ENCODE results near the gene TEX264. TPM values are rescaled to one million over a fixed set of nuclear protein-coding genes. Genes with fewer than 3 reads are reported as not detected.
A peak's percentile ranks its signal among the peaks of the same experiment; 100 is the strongest.

Gene TEX264
- total RNA-seq, 1 donor from 2014 or later: 23.8 TPM

DNA sequence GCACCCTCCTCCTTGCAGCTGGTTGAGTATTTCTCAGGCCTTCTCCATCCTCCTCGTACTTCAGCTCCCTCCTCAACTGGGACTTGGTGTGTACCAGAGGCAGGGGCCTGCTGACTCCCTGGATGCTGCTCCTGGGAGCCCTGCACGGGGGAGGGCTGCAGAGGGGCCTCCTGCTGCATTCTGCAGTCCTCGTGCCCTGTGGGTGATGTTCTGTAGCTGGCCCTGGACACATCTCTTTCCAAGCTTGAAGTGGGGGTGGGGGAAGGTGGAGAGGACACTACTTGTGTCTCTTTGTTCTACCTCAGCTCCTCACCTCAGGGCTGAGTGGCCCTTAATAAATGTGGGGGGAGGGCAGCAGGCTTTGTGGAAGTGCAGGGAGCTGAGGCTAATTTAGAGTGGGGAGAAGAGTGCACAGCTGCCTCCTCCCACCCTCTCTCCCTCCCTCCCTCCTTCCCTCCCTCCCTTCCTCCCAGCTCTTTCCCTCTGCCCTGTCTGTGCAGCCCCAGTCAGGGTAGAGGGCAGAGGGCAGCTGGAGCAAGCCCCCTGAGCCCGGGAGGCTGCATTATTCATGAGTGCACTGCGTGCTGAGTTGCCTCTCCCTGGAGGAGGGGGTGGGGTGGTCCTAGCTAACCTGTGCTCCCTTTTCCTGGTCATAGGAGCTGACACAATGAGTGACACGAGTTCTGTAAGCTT, 32.2 kb downstream of the TEX264 start:
- peaks cover 7% of the 10 kb centered on the region for H3K27me3 Mint-ChIP-seq (ENCODE audit: unreplicated experiment)
- peaks cover 12% of the 10 kb centered on the region for H3K4me1 Mint-ChIP-seq (ENCODE audit: unreplicated experiment)
- H3K36me3 Mint-ChIP-seq (ENCODE audit: low read depth, unreplicated experiment): peaks cover 21% of the 10 kb centered on the region
- H3K27ac Mint-ChIP-seq (ENCODE audit: unreplicated experiment): no peak overlapping the region
- no peak for DNase-seq (ENCODE audit: low spot score)
- no peaks in the 10 kb centered on the region for H3K9me3 Mint-ChIP-seq (ENCODE audit: unreplicated experiment)
- TF ChIP-seq, protein P1, sequence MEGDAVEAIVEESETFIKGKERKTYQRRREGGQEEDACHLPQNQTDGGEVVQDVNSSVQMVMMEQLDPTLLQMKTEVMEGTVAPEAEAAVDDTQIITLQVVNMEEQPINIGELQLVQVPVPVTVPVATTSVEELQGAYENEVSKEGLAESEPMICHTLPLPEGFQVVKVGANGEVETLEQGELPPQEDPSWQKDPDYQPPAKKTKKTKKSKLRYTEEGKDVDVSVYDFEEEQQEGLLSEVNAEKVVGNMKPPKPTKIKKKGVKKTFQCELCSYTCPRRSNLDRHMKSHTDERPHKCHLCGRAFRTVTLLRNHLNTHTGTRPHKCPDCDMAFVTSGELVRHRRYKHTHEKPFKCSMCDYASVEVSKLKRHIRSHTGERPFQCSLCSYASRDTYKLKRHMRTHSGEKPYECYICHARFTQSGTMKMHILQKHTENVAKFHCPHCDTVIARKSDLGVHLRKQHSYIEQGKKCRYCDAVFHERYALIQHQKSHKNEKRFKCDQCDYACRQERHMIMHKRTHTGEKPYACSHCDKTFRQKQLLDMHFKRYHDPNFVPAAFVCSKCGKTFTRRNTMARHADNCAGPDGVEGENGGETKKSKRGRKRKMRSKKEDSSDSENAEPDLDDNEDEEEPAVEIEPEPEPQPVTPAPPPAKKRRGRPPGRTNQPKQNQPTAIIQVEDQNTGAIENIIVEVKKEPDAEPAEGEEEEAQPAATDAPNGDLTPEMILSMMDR (IDR thresholded peaks at IDR 0.05; ENCODE audit: unreplicated experiment): no peak
- H3K4me3 Mint-ChIP-seq (ENCODE audit: unreplicated experiment): no peak overlapping the region

DNA sequence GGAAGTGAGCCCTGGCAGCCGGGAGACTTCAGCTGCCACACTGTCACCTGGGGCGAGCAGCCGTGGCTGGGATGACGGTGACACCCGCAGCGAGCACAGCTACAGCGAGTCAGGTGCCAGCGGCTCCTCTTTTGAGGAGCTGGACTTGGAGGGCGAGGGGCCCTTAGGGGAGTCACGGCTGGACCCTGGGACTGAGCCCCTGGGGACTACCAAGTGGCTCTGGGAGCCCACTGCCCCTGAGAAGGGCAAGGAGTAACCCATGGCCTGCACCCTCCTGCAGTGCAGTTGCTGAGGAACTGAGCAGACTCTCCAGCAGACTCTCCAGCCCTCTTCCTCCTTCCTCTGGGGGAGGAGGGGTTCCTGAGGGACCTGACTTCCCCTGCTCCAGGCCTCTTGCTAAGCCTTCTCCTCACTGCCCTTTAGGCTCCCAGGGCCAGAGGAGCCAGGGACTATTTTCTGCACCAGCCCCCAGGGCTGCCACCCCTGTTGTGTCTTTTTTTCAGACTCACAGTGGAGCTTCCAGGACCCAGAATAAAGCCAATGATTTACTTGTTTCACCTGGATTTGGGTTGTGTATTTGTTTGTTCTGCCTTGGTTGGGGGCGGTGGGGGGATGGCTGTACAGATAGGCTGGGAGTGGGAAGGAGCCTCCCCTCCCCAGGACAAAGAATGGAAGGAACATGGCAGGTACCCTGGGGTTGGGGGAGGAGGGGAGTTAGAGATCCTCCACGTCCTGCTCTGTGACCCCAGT, 32.9 kb downstream of the TEX264 start:
- Mint-ChIP-seq H3K27me3 (ENCODE audit: unreplicated experiment) (peaks cover 7% of the 10 kb centered on the region), H3K4me1 (ENCODE audit: unreplicated experiment) (peaks cover 12% of the 10 kb centered on the region), H3K36me3 (ENCODE audit: low read depth, unreplicated experiment) (peaks cover 15% of the 10 kb centered on the region), H3K27ac (ENCODE audit: unreplicated experiment) (no peak overlapping the region), H3K4me3 (ENCODE audit: unreplicated experiment) (no peak overlapping the region), H3K9me3 (ENCODE audit: unreplicated experiment) (no peaks in the 10 kb centered on the region)
- TF ChIP-seq, protein P1 (IDR thresholded peaks at IDR 0.05; ENCODE audit: unreplicated experiment): no peak
- DNase-seq (ENCODE audit: low spot score): no peak

DNA sequence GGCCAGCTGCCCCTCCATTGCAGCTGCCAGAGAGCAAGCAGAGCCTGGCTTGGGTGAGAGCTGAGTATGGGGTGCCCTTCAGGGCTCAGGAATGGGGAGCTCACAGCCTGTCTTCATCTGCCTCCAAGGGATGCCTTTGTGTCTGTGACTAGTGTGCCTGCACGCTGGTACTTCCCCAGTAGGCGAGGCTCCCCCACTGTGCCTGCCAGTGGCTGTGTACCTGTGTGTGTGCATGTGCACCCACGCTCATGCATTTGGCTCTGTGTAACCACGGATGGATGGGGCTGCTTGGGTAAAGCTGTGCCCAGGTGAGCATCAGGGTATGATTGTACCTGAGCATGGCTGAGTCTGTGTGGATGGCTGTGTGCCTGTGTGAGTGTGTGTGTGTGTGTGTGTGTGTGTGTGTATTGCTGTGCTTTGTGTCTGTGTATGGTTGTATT, 33.5 kb downstream of the TEX264 start:
- Mint-ChIP-seq H3K4me3 (ENCODE audit: unreplicated experiment) (peak overlapping the region; percentile 70), H3K9me3 (ENCODE audit: unreplicated experiment) (no peaks in the 10 kb centered on the region), H3K36me3 (ENCODE audit: low read depth, unreplicated experiment) (peaks cover 12% of the 10 kb centered on the region), H3K27ac (ENCODE audit: unreplicated experiment) (no peak overlapping the region), H3K4me1 (ENCODE audit: unreplicated experiment) (peaks cover 12% of the 10 kb centered on the region), H3K27me3 (ENCODE audit: unreplicated experiment) (peaks cover 7% of the 10 kb centered on the region)
- no peak for DNase-seq (ENCODE audit: low spot score)
- TF ChIP-seq, protein P1 (IDR thresholded peaks at IDR 0.05; ENCODE audit: unreplicated experiment): no peak

DNA sequence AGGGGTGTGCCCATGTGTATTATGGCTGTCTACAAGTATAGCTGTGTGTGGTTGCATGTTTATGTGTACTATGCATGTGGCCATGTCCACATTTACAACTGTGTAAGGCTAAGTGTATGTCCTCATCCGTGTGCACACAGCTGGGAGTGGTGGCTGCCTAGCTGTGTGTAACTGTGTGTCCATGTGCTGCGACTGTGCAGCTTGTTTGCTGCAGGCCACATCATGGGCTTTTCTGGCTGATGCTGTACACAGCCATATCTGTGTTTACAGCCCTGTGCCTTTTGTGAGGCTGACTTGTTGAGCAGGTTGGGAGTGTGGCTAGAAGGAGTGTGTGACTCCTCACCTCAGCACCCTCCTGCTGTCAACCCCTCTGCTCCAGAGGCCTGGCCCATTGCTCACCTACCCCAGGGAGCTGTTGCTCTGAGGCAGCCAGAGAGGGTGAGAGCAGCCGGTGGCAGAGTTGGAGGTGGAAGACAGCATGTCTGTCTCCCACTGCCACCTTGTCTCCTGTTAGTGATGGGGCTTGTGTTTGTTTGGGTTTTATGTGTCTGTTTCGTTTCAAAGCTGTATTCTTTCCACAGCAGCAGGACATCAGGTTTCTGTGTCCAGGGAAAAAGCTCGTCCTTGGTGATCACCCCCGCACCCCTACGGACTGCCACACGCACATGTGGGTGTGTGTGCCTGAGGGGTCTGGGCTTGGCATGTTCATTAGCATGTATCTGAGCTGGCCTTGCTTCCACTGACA, 34.4 kb downstream of the TEX264 start:
- Mint-ChIP-seq H3K27me3 (ENCODE audit: unreplicated experiment) (peaks cover 9% of the 10 kb centered on the region), H3K27ac (ENCODE audit: unreplicated experiment) (no peak overlapping the region), H3K4me3 (ENCODE audit: unreplicated experiment) (no peak overlapping the region), H3K4me1 (ENCODE audit: unreplicated experiment) (peaks cover 12% of the 10 kb centered on the region), H3K36me3 (ENCODE audit: low read depth, unreplicated experiment) (peaks cover 9% of the 10 kb centered on the region), H3K9me3 (ENCODE audit: unreplicated experiment) (no peaks in the 10 kb centered on the region)
- no peak for DNase-seq (ENCODE audit: low spot score)
- TF ChIP-seq, protein P1 (IDR thresholded peaks at IDR 0.05; ENCODE audit: unreplicated experiment): no peak
